IMR-90 (cell line): ENCODE measurements around the gene CCR5AS.

Source experiments
- POLR2A ChIP-seq: IDR thresholded peaks from 2 replicates; pipeline ENCODE4 v1.6.1; 2012; ENCODE audit warnings: mild to moderate bottlenecking, low read depth, low read length
- TF ChIP-seq, protein P1 (sequence below): conservative IDR thresholded peaks from 2 replicates; pipeline ENCODE4 v1.5.1; 2012; ENCODE audit warnings: mild to moderate bottlenecking, low read depth, low read length, improper control_type of control experiment
- TF ChIP-seq, protein P2 (sequence below): fragments of 150-350 bp; IDR thresholded peaks from 2 replicates; pipeline ENCODE4 v1.6.1; 2017; ENCODE audit warnings: mild to moderate bottlenecking, antibody characterized with exemption, low read length, low read depth

DNA sequence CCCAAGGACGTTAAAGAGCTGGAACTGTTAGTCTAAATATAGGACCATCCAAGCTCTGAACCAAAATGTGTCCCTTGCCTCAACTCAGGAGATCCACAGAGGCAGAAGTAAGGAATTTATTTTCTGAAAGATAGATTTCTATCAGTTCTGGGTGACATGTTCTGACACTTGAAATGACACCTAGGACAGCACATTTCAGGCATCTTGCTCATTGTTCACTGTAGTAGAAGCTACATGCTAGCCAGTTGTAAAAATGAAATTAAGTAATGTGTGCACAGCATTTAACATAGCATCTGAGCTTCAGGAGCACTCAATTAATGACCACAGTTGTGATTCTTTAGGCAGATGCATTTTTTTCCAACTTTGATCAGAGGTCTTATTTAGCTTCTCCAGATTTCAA, 52.4 kb downstream of the CCR5AS start:
- TF ChIP-seq POLR2A = no peak
- TF ChIP-seq, protein P1, sequence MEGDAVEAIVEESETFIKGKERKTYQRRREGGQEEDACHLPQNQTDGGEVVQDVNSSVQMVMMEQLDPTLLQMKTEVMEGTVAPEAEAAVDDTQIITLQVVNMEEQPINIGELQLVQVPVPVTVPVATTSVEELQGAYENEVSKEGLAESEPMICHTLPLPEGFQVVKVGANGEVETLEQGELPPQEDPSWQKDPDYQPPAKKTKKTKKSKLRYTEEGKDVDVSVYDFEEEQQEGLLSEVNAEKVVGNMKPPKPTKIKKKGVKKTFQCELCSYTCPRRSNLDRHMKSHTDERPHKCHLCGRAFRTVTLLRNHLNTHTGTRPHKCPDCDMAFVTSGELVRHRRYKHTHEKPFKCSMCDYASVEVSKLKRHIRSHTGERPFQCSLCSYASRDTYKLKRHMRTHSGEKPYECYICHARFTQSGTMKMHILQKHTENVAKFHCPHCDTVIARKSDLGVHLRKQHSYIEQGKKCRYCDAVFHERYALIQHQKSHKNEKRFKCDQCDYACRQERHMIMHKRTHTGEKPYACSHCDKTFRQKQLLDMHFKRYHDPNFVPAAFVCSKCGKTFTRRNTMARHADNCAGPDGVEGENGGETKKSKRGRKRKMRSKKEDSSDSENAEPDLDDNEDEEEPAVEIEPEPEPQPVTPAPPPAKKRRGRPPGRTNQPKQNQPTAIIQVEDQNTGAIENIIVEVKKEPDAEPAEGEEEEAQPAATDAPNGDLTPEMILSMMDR = no peak
- TF ChIP-seq, protein P2, sequence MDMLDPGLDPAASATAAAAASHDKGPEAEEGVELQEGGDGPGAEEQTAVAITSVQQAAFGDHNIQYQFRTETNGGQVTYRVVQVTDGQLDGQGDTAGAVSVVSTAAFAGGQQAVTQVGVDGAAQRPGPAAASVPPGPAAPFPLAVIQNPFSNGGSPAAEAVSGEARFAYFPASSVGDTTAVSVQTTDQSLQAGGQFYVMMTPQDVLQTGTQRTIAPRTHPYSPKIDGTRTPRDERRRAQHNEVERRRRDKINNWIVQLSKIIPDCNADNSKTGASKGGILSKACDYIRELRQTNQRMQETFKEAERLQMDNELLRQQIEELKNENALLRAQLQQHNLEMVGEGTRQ = no peak
